Measurements from ENCODE around the gene TIMP1. TPM values are rescaled to one million over a fixed set of nuclear protein-coding genes. Genes with fewer than 3 reads are reported as not detected.

The TIMP1 gene
- total RNA-seq, 2 experiments from 2014 or later: 54.9 to 56.0 TPM

- H3K4me1 Mint-ChIP-seq: peaks cover 10% of the 10 kb centered on the region
- no peak for ATAC-seq (ENCODE audit: low read depth)
- POLR2A ChIA-PET: no interaction called here
- no peak for DNase-seq
- no peaks in the 10 kb centered on the region for H3K27me3 Mint-ChIP-seq
- no peaks in the 10 kb centered on the region for H3K9me3 Mint-ChIP-seq
- H3K27ac Mint-ChIP-seq: no peak overlapping the region
- H3K36me3 Mint-ChIP-seq: peaks cover 2% of the 10 kb centered on the region
- H3K4me3 Mint-ChIP-seq: no peak overlapping the region
Observed at GRCh38 chrX:47577901-47578300, 4.3 kb upstream of the TIMP1 start.

- H3K27ac Mint-ChIP-seq: no peak overlapping the region
- POLR2A ChIA-PET: interaction anchor here (0.5 kb wide), 1 partner anchor 24 kb away, joined by 3 read pairs; no protein-coding TSS in a partner anchor
- no peaks in the 10 kb centered on the region for H3K27me3 Mint-ChIP-seq
- DNase-seq: no peak
- peaks cover 10% of the 10 kb centered on the region for H3K4me1 Mint-ChIP-seq
- no peaks in the 10 kb centered on the region for H3K9me3 Mint-ChIP-seq
- ATAC-seq (ENCODE audit: low read depth): no peak
- H3K4me3 Mint-ChIP-seq: no peak overlapping the region
- peaks cover 2% of the 10 kb centered on the region for H3K36me3 Mint-ChIP-seq
Observed at GRCh38 chrX:47578692-47579091, 3.5 kb upstream of the TIMP1 start.

GRCh38 chrX:47579537-47579936 is 2.7 kb upstream of the TIMP1 start:
- peaks cover 13% of the 10 kb centered on the region for H3K4me1 Mint-ChIP-seq
- POLR2A ChIA-PET: no interaction called here
- no peak overlapping the region for H3K4me3 Mint-ChIP-seq
- DNase-seq (no peak), ATAC-seq (ENCODE audit: low read depth) (no peak)
- H3K9me3 Mint-ChIP-seq: no peaks in the 10 kb centered on the region
- no peak overlapping the region for H3K27ac Mint-ChIP-seq
- H3K36me3 Mint-ChIP-seq: peaks cover 2% of the 10 kb centered on the region
- no peaks in the 10 kb centered on the region for H3K27me3 Mint-ChIP-seq

- Mint-ChIP-seq H3K27me3 (no peaks in the 10 kb centered on the region), H3K27ac (peak overlapping the region; percentile 64), H3K4me1 (peaks cover 13% of the 10 kb centered on the region), H3K9me3 (no peaks in the 10 kb centered on the region), H3K36me3 (peaks cover 7% of the 10 kb centered on the region), H3K4me3 (peak overlapping the region; percentile 75)
- POLR2A ChIA-PET: interaction anchor here (0.6 kb wide), 2 partner anchors 45 to 51 kb away, joined by 3 to 8 read pairs; no protein-coding TSS in a partner anchor
- no peak for DNase-seq
- no peak for ATAC-seq (ENCODE audit: low read depth)
Observed at GRCh38 chrX:47583240-47583861, 1.1 kb downstream of the TIMP1 start.

GRCh38 chrX:47584714-47585113 is 2.5 kb downstream of the TIMP1 start:
- Mint-ChIP-seq H3K9me3 (no peaks in the 10 kb centered on the region), H3K4me1 (peaks cover 13% of the 10 kb centered on the region), H3K27me3 (no peaks in the 10 kb centered on the region), H3K36me3 (peaks cover 7% of the 10 kb centered on the region), H3K27ac (no peak overlapping the region), H3K4me3 (no peak overlapping the region)
- DNase-seq: no peak
- no peak for ATAC-seq (ENCODE audit: low read depth)
- POLR2A ChIA-PET: no interaction called here

- ATAC-seq (ENCODE audit: low read depth): no peak
- no peak overlapping the region for H3K27ac Mint-ChIP-seq
- POLR2A ChIA-PET: no interaction called here
Observed at GRCh38 chrX:47585273-47585672, 3.0 kb downstream of the TIMP1 start.

GRCh38 chrX:47586043-47586787 is 4.0 kb downstream of the TIMP1 start:
- POLR2A ChIA-PET: no interaction called here
- DNase-seq: no peak
- H3K4me3 Mint-ChIP-seq: no peak overlapping the region
- no peak for ATAC-seq (ENCODE audit: low read depth)
- H3K27me3 Mint-ChIP-seq: no peaks in the 10 kb centered on the region
- peaks cover 7% of the 10 kb centered on the region for H3K36me3 Mint-ChIP-seq
- no peak overlapping the region for H3K27ac Mint-ChIP-seq
- H3K4me1 Mint-ChIP-seq: peaks cover 12% of the 10 kb centered on the region
- H3K9me3 Mint-ChIP-seq: no peaks in the 10 kb centered on the region

More at GRCh38 chrX:47585273-47585672, 3.0 kb downstream of the TIMP1 start:
- no peaks in the 10 kb centered on the region for H3K9me3 Mint-ChIP-seq
- peaks cover 12% of the 10 kb centered on the region for H3K4me1 Mint-ChIP-seq
- no peaks in the 10 kb centered on the region for H3K27me3 Mint-ChIP-seq
- H3K36me3 Mint-ChIP-seq: peaks cover 7% of the 10 kb centered on the region
- H3K4me3 Mint-ChIP-seq: no peak overlapping the region
- DNase-seq: no peak

- Mint-ChIP-seq H3K36me3 (peaks cover 7% of the 10 kb centered on the region), H3K4me3 (no peak overlapping the region), H3K27ac (no peak overlapping the region), H3K9me3 (no peaks in the 10 kb centered on the region), H3K27me3 (no peaks in the 10 kb centered on the region), H3K4me1 (peaks cover 7% of the 10 kb centered on the region)
- POLR2A ChIA-PET: no interaction called here
- ATAC-seq (ENCODE audit: low read depth) (no peak), DNase-seq (no peak)
Observed at GRCh38 chrX:47587091-47587891, 5.1 kb downstream of the TIMP1 start.

- POLR2A ChIA-PET: no interaction called here
- Mint-ChIP-seq H3K4me1 (peaks cover 7% of the 10 kb centered on the region), H3K4me3 (no peak overlapping the region), H3K27ac (no peak overlapping the region), H3K36me3 (peaks cover 7% of the 10 kb centered on the region), H3K9me3 (no peaks in the 10 kb centered on the region), H3K27me3 (no peaks in the 10 kb centered on the region)
- no peak for DNase-seq
- no peak for ATAC-seq (ENCODE audit: low read depth)
Observed at GRCh38 chrX:47587906-47588735, 5.9 kb downstream of the TIMP1 start.

- no peak overlapping the region for H3K27ac Mint-ChIP-seq
- ATAC-seq (ENCODE audit: low read depth) (no peak), DNase-seq (no peak)
- peaks cover 1% of the 10 kb centered on the region for H3K9me3 Mint-ChIP-seq
- peaks cover 2% of the 10 kb centered on the region for H3K36me3 Mint-ChIP-seq
- H3K27me3 Mint-ChIP-seq: no peaks in the 10 kb centered on the region
- H3K4me1 Mint-ChIP-seq: peaks cover 4% of the 10 kb centered on the region
- H3K4me3 Mint-ChIP-seq: no peak overlapping the region
- POLR2A ChIA-PET: no interaction called here
Observed at GRCh38 chrX:47590984-47591383, 8.7 kb downstream of the TIMP1 start.

- peaks cover 7% of the 10 kb centered on the region for H3K4me1 Mint-ChIP-seq
- POLR2A ChIA-PET: no interaction called here
- H3K27me3 Mint-ChIP-seq: peaks cover 2% of the 10 kb centered on the region
- DNase-seq: no peak
- peaks cover 5% of the 10 kb centered on the region for H3K9me3 Mint-ChIP-seq
- no peak overlapping the region for H3K27ac Mint-ChIP-seq
- peaks cover 9% of the 10 kb centered on the region for H3K36me3 Mint-ChIP-seq
- H3K4me3 Mint-ChIP-seq: no peak overlapping the region
- no peak for ATAC-seq (ENCODE audit: low read depth)
Observed at GRCh38 chrX:47593522-47593921, 11.3 kb downstream of the TIMP1 start.

GRCh38 chrX:47595716-47596251 is 13.5 kb downstream of the TIMP1 start:
- peaks cover 7% of the 10 kb centered on the region for H3K4me1 Mint-ChIP-seq
- H3K9me3 Mint-ChIP-seq: peaks cover 5% of the 10 kb centered on the region
- H3K4me3 Mint-ChIP-seq: no peak overlapping the region
- ATAC-seq (ENCODE audit: low read depth): no peak
- no peak for DNase-seq
- peaks cover 2% of the 10 kb centered on the region for H3K27me3 Mint-ChIP-seq
- H3K27ac Mint-ChIP-seq: peak overlapping the region; percentile 58
- POLR2A ChIA-PET: interaction anchor here (0.6 to 1.4 kb wide), 2 partner anchors 40 to 363 kb away, joined by 3 read pairs; partner anchors contain the start of gene USP11
- H3K36me3 Mint-ChIP-seq: peaks cover 9% of the 10 kb centered on the region

Measured in activated naive CD8-positive, alpha-beta T cell treated with anti-CD3 and anti-CD28 coated beads, Interleukin-2, amount 10 ng/mL, durations not matched to agents 7 days and 5 days (primary cell).